Activated naive CD8-positive, alpha-beta T cell treated with anti-CD3 and anti-CD28 coated beads for 36 hours (primary cell): ENCODE data around the gene NAA38. TPM values are rescaled to one million over a fixed set of nuclear protein-coding genes. Genes with fewer than 3 reads are reported as not detected.

Experiments used
- DNase-seq: peaks from one replicate; pipeline ENCODE4 v3.0.0; 2021
- H3K27ac Mint-ChIP-seq: one replicate; pipeline ENCODE4 v1.8.0; 2022; ENCODE audit warnings: mild to moderate bottlenecking, moderate library complexity, mixed read lengths
- H3K27me3 Mint-ChIP-seq: one replicate; pipeline ENCODE4 v1.8.0; 2022; ENCODE audit warnings: mild to moderate bottlenecking, mixed read lengths
- H3K36me3 Mint-ChIP-seq: one replicate; pipeline ENCODE4 v1.8.0; 2021; ENCODE audit warnings: mild to moderate bottlenecking, mixed read lengths
- H3K4me1 Mint-ChIP-seq: one replicate; pipeline ENCODE4 v1.8.0; 2021; ENCODE audit warnings: mixed read lengths
- H3K4me3 Mint-ChIP-seq: one replicate; pipeline ENCODE4 v1.8.0; 2022; ENCODE audit warnings: mild to moderate bottlenecking, moderate library complexity, mixed read lengths
- H3K9me3 Mint-ChIP-seq: one replicate; pipeline ENCODE4 v1.8.0; 2022; ENCODE audit warnings: mixed read lengths
- total RNA-seq, 2 experiments: library from RNA; stranded (reverse); gene quantifications; one replicate each; pipeline ENCODE4 v1.2.3, GENCODE V29; 2021

NAA38 gene
- total RNA-seq, 2 experiments from 2014 or later: 65.2 to 66.6 TPM

- H3K4me3 Mint-ChIP-seq: peak overlapping the region; percentile 97
- no peaks in the 10 kb centered on the region for H3K9me3 Mint-ChIP-seq
- peak overlapping the region; percentile 98 for H3K27ac Mint-ChIP-seq
- DNase-seq: peak; percentile 85
- H3K4me1 Mint-ChIP-seq: peaks cover 62% of the 10 kb centered on the region
- no peaks in the 10 kb centered on the region for H3K27me3 Mint-ChIP-seq
- H3K36me3 Mint-ChIP-seq: peaks cover 16% of the 10 kb centered on the region
Observed at GRCh38 chr17:7841915-7842379, 15.4 kb downstream of the NAA38 start.

- Mint-ChIP-seq H3K36me3 (peaks cover 16% of the 10 kb centered on the region), H3K27me3 (no peaks in the 10 kb centered on the region), H3K27ac (peak overlapping the region; percentile 98), H3K4me3 (peak overlapping the region; percentile 97), H3K4me1 (peaks cover 64% of the 10 kb centered on the region), H3K9me3 (no peaks in the 10 kb centered on the region)
- peak; percentile 90 for DNase-seq
Observed at GRCh38 chr17:7841396-7841914, 15.9 kb downstream of the NAA38 start.

GRCh38 chr17:7840875-7841274 is 16.5 kb downstream of the NAA38 start:
- H3K9me3 Mint-ChIP-seq: no peaks in the 10 kb centered on the region
- peak overlapping the region; percentile 84 for H3K4me3 Mint-ChIP-seq
- peaks cover 64% of the 10 kb centered on the region for H3K4me1 Mint-ChIP-seq
- peaks cover 16% of the 10 kb centered on the region for H3K36me3 Mint-ChIP-seq
- H3K27ac Mint-ChIP-seq: peak overlapping the region; percentile 90
- no peaks in the 10 kb centered on the region for H3K27me3 Mint-ChIP-seq
- no peak for DNase-seq

- peak overlapping the region; percentile 84 for H3K4me3 Mint-ChIP-seq
- no peaks in the 10 kb centered on the region for H3K27me3 Mint-ChIP-seq
- peaks cover 61% of the 10 kb centered on the region for H3K4me1 Mint-ChIP-seq
- H3K36me3 Mint-ChIP-seq: peaks cover 14% of the 10 kb centered on the region
- no peak for DNase-seq
- H3K9me3 Mint-ChIP-seq: no peaks in the 10 kb centered on the region
- peak overlapping the region; percentile 90 for H3K27ac Mint-ChIP-seq
Observed at GRCh38 chr17:7840441-7840840, 16.9 kb downstream of the NAA38 start.

- Mint-ChIP-seq H3K9me3 (no peaks in the 10 kb centered on the region), H3K4me3 (peak overlapping the region; percentile 84), H3K27me3 (no peaks in the 10 kb centered on the region), H3K36me3 (peaks cover 12% of the 10 kb centered on the region), H3K27ac (peak overlapping the region; percentile 90), H3K4me1 (peaks cover 61% of the 10 kb centered on the region)
- DNase-seq: peak; percentile 40
Observed at GRCh38 chr17:7839876-7840261, 17.5 kb downstream of the NAA38 start.

- Mint-ChIP-seq H3K4me1 (peaks cover 62% of the 10 kb centered on the region), H3K36me3 (peaks cover 12% of the 10 kb centered on the region), H3K4me3 (peak overlapping the region; percentile 58), H3K27ac (peak overlapping the region; percentile 90), H3K9me3 (no peaks in the 10 kb centered on the region), H3K27me3 (no peaks in the 10 kb centered on the region)
- DNase-seq: no peak
Observed at GRCh38 chr17:7839190-7839875, 18.0 kb downstream of the NAA38 start.

- H3K4me3 Mint-ChIP-seq: peak overlapping the region; percentile 93
- no peaks in the 10 kb centered on the region for H3K27me3 Mint-ChIP-seq
- peak; percentile 46 for DNase-seq
- peak overlapping the region; percentile 90 for H3K27ac Mint-ChIP-seq
- H3K9me3 Mint-ChIP-seq: no peaks in the 10 kb centered on the region
- peaks cover 8% of the 10 kb centered on the region for H3K36me3 Mint-ChIP-seq
- H3K4me1 Mint-ChIP-seq: peaks cover 67% of the 10 kb centered on the region
Observed at GRCh38 chr17:7838090-7839075, 19.0 kb downstream of the NAA38 start.

GRCh38 chr17:7837408-7838088 is 19.8 kb downstream of the NAA38 start:
- H3K27ac Mint-ChIP-seq: peak overlapping the region; percentile 88
- no peaks in the 10 kb centered on the region for H3K9me3 Mint-ChIP-seq
- DNase-seq: no peak
- H3K4me3 Mint-ChIP-seq: peak overlapping the region; percentile 93
- no peaks in the 10 kb centered on the region for H3K27me3 Mint-ChIP-seq
- H3K36me3 Mint-ChIP-seq: peaks cover 5% of the 10 kb centered on the region
- peaks cover 63% of the 10 kb centered on the region for H3K4me1 Mint-ChIP-seq

GRCh38 chr17:7836596-7837407 is 20.6 kb downstream of the NAA38 start:
- Mint-ChIP-seq H3K4me3 (peak overlapping the region; percentile 93), H3K36me3 (peaks cover 5% of the 10 kb centered on the region), H3K27ac (peak overlapping the region; percentile 88), H3K9me3 (no peaks in the 10 kb centered on the region), H3K27me3 (no peaks in the 10 kb centered on the region), H3K4me1 (peaks cover 59% of the 10 kb centered on the region)
- DNase-seq: peak; percentile 75

GRCh38 chr17:7835814-7836595 is 21.4 kb downstream of the NAA38 start:
- Mint-ChIP-seq H3K36me3 (peaks cover 5% of the 10 kb centered on the region), H3K4me1 (peaks cover 54% of the 10 kb centered on the region), H3K27me3 (no peaks in the 10 kb centered on the region), H3K27ac (peak overlapping the region; percentile 88), H3K9me3 (no peaks in the 10 kb centered on the region), H3K4me3 (peak overlapping the region; percentile 93)
- DNase-seq: no peak

- peak overlapping the region; percentile 92 for H3K27ac Mint-ChIP-seq
- peak overlapping the region; percentile 93 for H3K4me3 Mint-ChIP-seq
- H3K4me1 Mint-ChIP-seq: peaks cover 46% of the 10 kb centered on the region
- no peaks in the 10 kb centered on the region for H3K27me3 Mint-ChIP-seq
- H3K36me3 Mint-ChIP-seq: peaks cover 2% of the 10 kb centered on the region
- no peaks in the 10 kb centered on the region for H3K9me3 Mint-ChIP-seq
- peak; percentile 90 for DNase-seq
Observed at GRCh38 chr17:7834957-7835813, 22.2 kb downstream of the NAA38 start.

- Mint-ChIP-seq H3K4me1 (peaks cover 39% of the 10 kb centered on the region), H3K9me3 (no peaks in the 10 kb centered on the region), H3K27me3 (no peaks in the 10 kb centered on the region), H3K36me3 (no peaks in the 10 kb centered on the region), H3K27ac (peak overlapping the region; percentile 92), H3K4me3 (peak overlapping the region; percentile 93)
- DNase-seq: peak; percentile 42
Observed at GRCh38 chr17:7834542-7834956, 22.8 kb downstream of the NAA38 start.
